Uterus (tissue), 2 donors: ENCODE measurements around the gene TLL1.

ENCODE experiments used
- CTCF ChIP-seq, 4 experiments: fragments of 200-600 bp in 2 of 4; fragments of 450-650 bp in 2 of 4; sonication (generic) in 2 of 4; IDR thresholded peaks; one replicate each; pipeline ENCODE4 v1.5.1; 2016 to 2019; ENCODE audit warnings: antibody characterized with exemption in 4 of 4, mild to moderate bottlenecking in 2 of 4, moderate library complexity in 1 of 4
- POLR2A ChIP-seq, 2 donors: fragments of 450-650 bp; IDR thresholded peaks; one replicate each; pipeline ENCODE4 v1.6.1; 2016; ENCODE audit warnings: antibody characterized with exemption in 2 of 2, mild to moderate bottlenecking in 1 of 2, moderate library complexity in 1 of 2

DNA sequence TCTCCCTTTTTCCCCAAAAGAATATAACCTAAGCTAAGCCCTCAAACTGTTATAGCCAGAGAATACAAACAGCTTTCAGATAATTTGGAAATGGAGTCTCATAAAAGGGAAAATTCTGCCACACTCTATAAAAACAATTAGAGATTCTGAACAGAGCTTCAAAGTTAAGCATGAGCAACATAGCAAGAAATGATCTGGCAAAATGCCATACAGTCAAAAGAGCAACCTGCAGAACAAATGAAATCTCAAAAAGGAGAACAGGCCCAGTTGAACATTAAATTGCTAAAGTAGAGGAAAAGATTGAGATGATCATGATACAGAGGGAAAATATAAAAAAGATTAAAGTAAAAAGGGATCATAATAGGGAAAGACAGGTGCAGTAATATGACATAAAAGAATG lies 250.5 kb downstream of the TLL1 start:
- TF ChIP-seq CTCF (IDR thresholded peaks at IDR 0.05) (no peak), POLR2A (IDR thresholded peaks at IDR 0.05) (no peak)
